ENCODE data around the gene SUSD1. TPM values are rescaled to one million over a fixed set of nuclear protein-coding genes. Genes with fewer than 3 reads are reported as not detected.

SUSD1 gene
- total RNA-seq, 1 experiment from 2014 or later, result 8.1 TPM

DNA sequence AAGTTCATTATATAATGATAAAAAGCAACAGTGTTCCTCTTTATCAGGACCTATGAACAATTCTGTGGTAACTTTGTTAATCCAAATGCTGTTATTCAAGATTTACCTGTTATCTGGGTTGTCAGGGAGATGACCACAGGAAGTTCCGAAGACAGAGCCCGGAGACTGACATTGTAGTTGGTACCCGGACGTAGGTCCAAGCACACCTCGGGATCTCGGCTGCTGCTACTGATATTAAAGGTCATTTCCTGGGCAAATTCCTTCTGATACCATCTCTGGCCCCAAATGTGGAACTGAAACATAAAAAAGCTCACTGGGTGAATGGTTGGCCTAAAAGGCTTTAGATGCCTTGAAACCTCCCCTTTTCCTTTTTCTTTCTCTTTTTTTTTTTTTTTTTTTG lies 96.7 kb downstream of the SUSD1 start:
- Histone ChIP-seq H3K18ac (ENCODE audit: insufficient read length, low read depth, low read length) (no peak overlapping the region), H2BK120ac (ENCODE audit: low read depth, low read length, poor library complexity, severe bottlenecking) (no peak overlapping the region), H3K9me3 (ENCODE audit: control insufficient read depth, low read depth, low read length) (no peaks in the 10 kb centered on the region), H3K23ac (ENCODE audit: insufficient read length, low read depth, low read length) (no peak overlapping the region), H4K5ac (ENCODE audit: insufficient read length, low read depth, low read length) (no peak overlapping the region), H2BK5ac (ENCODE audit: insufficient read length, low read length) (no peak overlapping the region), H2AK5ac (ENCODE audit: insufficient read length, low read length) (no peak overlapping the region), H4K20me1 (ENCODE audit: control insufficient read depth, insufficient read depth, insufficient read length) (no peaks in the 10 kb centered on the region), H3K4ac (ENCODE audit: low read depth, low read length) (no peak overlapping the region), H3K9ac (ENCODE audit: extremely low read depth, insufficient read length, low read length) (no peak overlapping the region), H3K79me1 (ENCODE audit: insufficient read depth, low read depth, low read length, poor library complexity, severe bottlenecking) (no peaks in the 10 kb centered on the region), H4K8ac (replicated peaks; ENCODE audit: insufficient read length, low read depth, low read length) (no peak overlapping the region), H2BK20ac (ENCODE audit: low read depth, low read length, poor library complexity, severe bottlenecking) (no peak overlapping the region), H3K27ac (ENCODE audit: insufficient read length, low read depth, low read length) (no peak overlapping the region), H2BK12ac (ENCODE audit: insufficient read length, low read depth, low read length) (no peak overlapping the region), H3K23me2 (ENCODE audit: insufficient read length, low read depth, low read length, poor library complexity, severe bottlenecking) (no peaks in the 10 kb centered on the region), H3K79me2 (ENCODE audit: insufficient read depth, low read length) (no peaks in the 10 kb centered on the region), H4K91ac (ENCODE audit: insufficient read length, low read depth, low read length) (no peak overlapping the region), H3T11ph (ENCODE audit: low read length) (no peak overlapping the region), H2AFZ (ENCODE audit: low read length) (no peak overlapping the region), H3K56ac (ENCODE audit: insufficient read length, low read depth, low read length) (no peak overlapping the region), H3K14ac (ENCODE audit: insufficient read depth, low read length) (no peak overlapping the region), H3K4me2 (ENCODE audit: insufficient read depth, insufficient read length, low read length) (no peak overlapping the region), H2BK15ac (ENCODE audit: low read depth, low read length) (no peak overlapping the region), H3K4me1 (ENCODE audit: insufficient read depth, low read length) (no peaks in the 10 kb centered on the region), H3K27me3 (ENCODE audit: insufficient read depth, low read length) (no peaks in the 10 kb centered on the region)
- TF ChIP-seq, protein P1, sequence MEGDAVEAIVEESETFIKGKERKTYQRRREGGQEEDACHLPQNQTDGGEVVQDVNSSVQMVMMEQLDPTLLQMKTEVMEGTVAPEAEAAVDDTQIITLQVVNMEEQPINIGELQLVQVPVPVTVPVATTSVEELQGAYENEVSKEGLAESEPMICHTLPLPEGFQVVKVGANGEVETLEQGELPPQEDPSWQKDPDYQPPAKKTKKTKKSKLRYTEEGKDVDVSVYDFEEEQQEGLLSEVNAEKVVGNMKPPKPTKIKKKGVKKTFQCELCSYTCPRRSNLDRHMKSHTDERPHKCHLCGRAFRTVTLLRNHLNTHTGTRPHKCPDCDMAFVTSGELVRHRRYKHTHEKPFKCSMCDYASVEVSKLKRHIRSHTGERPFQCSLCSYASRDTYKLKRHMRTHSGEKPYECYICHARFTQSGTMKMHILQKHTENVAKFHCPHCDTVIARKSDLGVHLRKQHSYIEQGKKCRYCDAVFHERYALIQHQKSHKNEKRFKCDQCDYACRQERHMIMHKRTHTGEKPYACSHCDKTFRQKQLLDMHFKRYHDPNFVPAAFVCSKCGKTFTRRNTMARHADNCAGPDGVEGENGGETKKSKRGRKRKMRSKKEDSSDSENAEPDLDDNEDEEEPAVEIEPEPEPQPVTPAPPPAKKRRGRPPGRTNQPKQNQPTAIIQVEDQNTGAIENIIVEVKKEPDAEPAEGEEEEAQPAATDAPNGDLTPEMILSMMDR (conservative IDR thresholded peaks at IDR 0.05), result no peak
- peaks cover 9 to 13% of the 10 kb centered on the region in 2 experiments for H3K4me1 Mint-ChIP-seq
- peaks cover 0 to 3% of the 10 kb centered on the region in 2 experiments; a peak in 2 of 5 replicates for H3K9me3 Mint-ChIP-seq
- peaks cover 0 to 7% (median 0%) of the 10 kb centered on the region in 3 experiments; a peak in 3 of 7 replicates for H3K36me3 Mint-ChIP-seq (ENCODE audit: insufficient read depth in 1 of 3, low read depth in 3 of 3)
- no peaks in the 10 kb centered on the region for H3K27me3 Mint-ChIP-seq (ENCODE audit: low read depth)
- H3K4me3 Mint-ChIP-seq, result no peak overlapping the region
- no CpG with 5 or more reads among the region's 6 CpGs for WGBS (ENCODE audit: extremely low coverage, insufficient read length, low lambda C conversion rate)
- DNase-seq, result no peak
- H3K27ac Mint-ChIP-seq, result no peak overlapping the region
